HepG2 (cell line): Measurements from ENCODE around the gene MISP3. TPM values are rescaled to one million over a fixed set of nuclear protein-coding genes. Genes with fewer than 3 reads are reported as not detected.
A peak's percentile ranks its signal among the peaks of the same experiment; 100 is the strongest.

Experiments used
- ATRX ChIP-seq: sonication (generic); formaldehyde crosslinking; IDR thresholded peaks from 2 replicates; pipeline ENCODE4 v1.4.0; 2020; ENCODE audit warnings: missing genetic modification reagents, borderline replicate concordance
- GMEB2 ChIP-seq: IDR thresholded peaks from 2 replicates; pipeline ENCODE4 v1.6.1; 2016; ENCODE audit warnings: missing biosample characterization, missing genetic modification reagents, low read depth
- HINFP ChIP-seq: sonication (generic); formaldehyde crosslinking; IDR thresholded peaks from 2 replicates; pipeline ENCODE4 v1.4.0; 2020; ENCODE audit warnings: low read depth, mild to moderate bottlenecking, missing genetic modification reagents
- HNRNPLL ChIP-seq: fragments of 200-400 bp; formaldehyde crosslinking; IDR thresholded peaks from 2 replicates; pipeline ENCODE4 v1.6.1; 2017; ENCODE audit warnings: mild to moderate bottlenecking, low read depth, low read length; ENCODE audit not compliant: poor library complexity, severe bottlenecking
- HOXA5 ChIP-seq: sonication (generic); formaldehyde crosslinking; IDR thresholded peaks from 2 replicates; pipeline ENCODE4 v1.4.0; 2020; ENCODE audit warnings: missing genetic modification reagents
- ISL2 ChIP-seq: sonication (generic); formaldehyde crosslinking; IDR thresholded peaks from 2 replicates; pipeline ENCODE4 v1.5.0; 2020; ENCODE audit warnings: missing genetic modification reagents
- KLF12 ChIP-seq: sonication (generic); formaldehyde crosslinking; IDR thresholded peaks from 2 replicates; pipeline ENCODE4 v1.4.0; 2020; ENCODE audit warnings: missing genetic modification reagents, borderline replicate concordance
- LCORL ChIP-seq, 2 experiments: fragments of 450-650 bp in 1 of 2; sonication (generic) in 1 of 2; formaldehyde crosslinking in 1 of 2; IDR thresholded peaks; 2 replicates each; pipeline versions ENCODE4 v1.5.0 to v1.6.1; 2017 to 2020; ENCODE audit warnings: antibody characterized with exemption in 1 of 2, missing genetic modification reagents in 1 of 2
- MATR3 ChIP-seq: sonication (generic); formaldehyde crosslinking; IDR thresholded peaks from 2 replicates; pipeline ENCODE4 v1.4.0; 2020; ENCODE audit warnings: missing genetic modification reagents
- MBNL3 ChIP-seq: fragments of 250-450 bp; sonication (Bioruptor Pico); conservative IDR thresholded peaks from 2 replicates; pipeline ENCODE4 v1.8.0; 2022; ENCODE audit warnings: mild to moderate bottlenecking, inconsistent platforms
- MLLT10 ChIP-seq: sonication (generic); formaldehyde crosslinking; IDR thresholded peaks from 2 replicates; pipeline ENCODE4 v1.4.0; 2020; ENCODE audit warnings: missing genetic modification reagents
- MXD4 ChIP-seq: IDR thresholded peaks from 2 replicates; pipeline ENCODE4 v1.6.1; 2016; ENCODE audit warnings: mild to moderate bottlenecking, missing biosample characterization, missing genetic modification reagents
- MYPOP ChIP-seq: sonication (generic); formaldehyde crosslinking; IDR thresholded peaks from 2 replicates; pipeline ENCODE4 v1.8.1; 2023; ENCODE audit warnings: mild to moderate bottlenecking, moderate library complexity, missing genetic modification reagents
- NFATC3 ChIP-seq: sonication (generic); formaldehyde crosslinking; IDR thresholded peaks from 2 replicates; pipeline ENCODE4 v1.5.1; 2020; ENCODE audit warnings: mild to moderate bottlenecking, missing genetic modification reagents
- POLR2A ChIP-seq, 2 experiments: IDR thresholded peaks; 2 replicates each; pipeline ENCODE4 v1.6.1; 2011; ENCODE audit warnings: low read depth in 2 of 2, low read length in 2 of 2, mild to moderate bottlenecking in 1 of 2, moderate library complexity in 1 of 2; ENCODE audit not compliant: insufficient read depth in 1 of 2
- SKI ChIP-seq: fragments of 450-650 bp; IDR thresholded peaks from one replicate; pipeline ENCODE4 v1.6.1; 2018; ENCODE audit warnings: mild to moderate bottlenecking; ENCODE audit not compliant: partially characterized antibody
- SPEN ChIP-seq: sonication (generic); formaldehyde crosslinking; IDR thresholded peaks from 2 replicates; pipeline ENCODE4 v1.5.1; 2020; ENCODE audit warnings: low read depth, mild to moderate bottlenecking, missing genetic modification reagents
- SRF ChIP-seq: IDR thresholded peaks from 2 replicates; pipeline ENCODE4 v1.6.1; 2011; ENCODE audit warnings: mild to moderate bottlenecking, low read depth, low read length, moderate library complexity
- TARDBP ChIP-seq: sonication (generic); formaldehyde crosslinking; IDR thresholded peaks from 2 replicates; pipeline ENCODE4 v1.8.0; 2022; ENCODE audit warnings: mild to moderate bottlenecking, missing genetic modification reagents
- TBL1XR1 ChIP-seq: fragments of 150-350 bp; IDR thresholded peaks from 2 replicates; pipeline ENCODE4 v1.6.1; 2014; ENCODE audit warnings: borderline replicate concordance, low read length; ENCODE audit not compliant: partially characterized antibody
- XBP1 ChIP-seq: sonication (generic); formaldehyde crosslinking; IDR thresholded peaks from 2 replicates; pipeline ENCODE4 v1.5.0; 2020; ENCODE audit warnings: missing genetic modification reagents
- ZBTB2 ChIP-seq: sonication (generic); formaldehyde crosslinking; IDR thresholded peaks from 2 replicates; pipeline ENCODE4 v1.8.0; 2022; ENCODE audit warnings: low read depth, missing genetic modification reagents
- ZNF589 ChIP-seq: sonication (generic); formaldehyde crosslinking; conservative IDR thresholded peaks from 2 replicates; pipeline ENCODE4 v1.8.0; 2022; ENCODE audit warnings: mild to moderate bottlenecking, moderate library complexity, missing genetic modification reagents
- ZSCAN9 ChIP-seq: IDR thresholded peaks from 2 replicates; pipeline ENCODE4 v1.6.1; 2016; ENCODE audit warnings: borderline replicate concordance
- ZZZ3 ChIP-seq: sonication (generic); formaldehyde crosslinking; IDR thresholded peaks from 2 replicates; pipeline ENCODE4 v1.4.0; 2020; ENCODE audit warnings: missing genetic modification reagents, mild to moderate bottlenecking, borderline replicate concordance
- polyA plus RNA-seq, 8 experiments: library from polyadenylated mRNA; depleted of rRNA in 3 of 8; stranded (reverse) in 7 of 8; unstranded in 1 of 8; fragments of >200 nt; fragmentation: Illumina TruSeq in 4 of 8; extraction: Trizol in 4 of 8; gene quantifications; 2 replicates each; pipeline versions ENCODE4 v1.2.1 to v1.2.3, GENCODE V29; 2011 to 2016; ENCODE audit warnings: low read depth in 4 of 8, missing spikeins in 1 of 8, mixed read lengths in 1 of 8; ENCODE audit not compliant: insufficient read depth in 1 of 8
- total RNA-seq, 5 experiments: library from RNA; depleted of rRNA; stranded (reverse); fragments of >200 nt; fragmentation: Illumina TruSeq; extraction: Trizol; gene quantifications; 2 replicates each; pipeline ENCODE4 v1.2.3, GENCODE V29; 2016; ENCODE audit warnings: low read depth in 1 of 5

MISP3 gene
- total and polyA plus RNA-seq, 2 of the 13 experiments (the other 11 are each of a cell fraction or from before 2014, with no cell fraction given) = 2.5 to 5.4 TPM

- TF ChIP-seq GMEB2 (no peak), TBL1XR1 (no peak), MBNL3 (no peak), NFATC3 (CRISPR knock-in tag) (no peak), POLR2A (IDR thresholded peaks at IDR 0.05; ENCODE audit: insufficient read depth in 1 of 2, low read depth in 2 of 2, low read length in 2 of 2) (0 out of 4 replicates have a peak, but pooled peaks of 1 of the 2 experiments have one; percentile 15), TARDBP (no peak), MATR3 (CRISPR knock-in tag) (no peak), ZZZ3 (CRISPR knock-in tag) (no peak), XBP1 (CRISPR knock-in tag) (no peak), MXD4 (0 out of 2 replicates have a peak, but pooled peaks have one; percentile 0), HINFP (CRISPR knock-in tag) (0 out of 2 replicates have a peak, but pooled peaks have one; percentile 28), ATRX (CRISPR knock-in tag) (no peak), ISL2 (CRISPR knock-in tag) (no peak), LCORL (IDR thresholded peaks at IDR 0.05) (no peak), LCORL (CRISPR knock-in tag; IDR thresholded peaks at IDR 0.05) (no peak), ZSCAN9 (CRISPR knock-in tag) (no peak), ZBTB2 (CRISPR knock-in tag) (no peak), KLF12 (CRISPR knock-in tag) (no peak), MYPOP (CRISPR knock-in tag) (no peak), SKI (peak; percentile 52), HNRNPLL (no peak), MLLT10 (CRISPR knock-in tag) (no peak), ZNF589 (CRISPR knock-in tag) (no peak), SPEN (CRISPR knock-in tag) (peak; percentile 1; the same call in 1 of the 2 replicates), SRF (no peak), HOXA5 (CRISPR knock-in tag) (no peak; the same call in 1 of the 2 replicates)
These were observed 45.1 kb downstream of the MISP3 start, which contains the start of gene PRKACA (continued) for GRCh38 chr19:14117668-14118164.
